Stimulated activated CD4-positive, alpha-beta T cell treated with anti-CD3 and anti-CD28 coated beads, TNF-alpha, amount 100 ng/mL, for 48 hours (primary cell): ENCODE results near the gene MYOD1.

ENCODE experiments used
- DNase-seq, 3 donors: peaks; one replicate each; pipeline ENCODE4 v3.0.0-alpha.2; 2020; ENCODE audit warnings: low read depth in 3 of 3

The MYOD1 gene

DNA sequence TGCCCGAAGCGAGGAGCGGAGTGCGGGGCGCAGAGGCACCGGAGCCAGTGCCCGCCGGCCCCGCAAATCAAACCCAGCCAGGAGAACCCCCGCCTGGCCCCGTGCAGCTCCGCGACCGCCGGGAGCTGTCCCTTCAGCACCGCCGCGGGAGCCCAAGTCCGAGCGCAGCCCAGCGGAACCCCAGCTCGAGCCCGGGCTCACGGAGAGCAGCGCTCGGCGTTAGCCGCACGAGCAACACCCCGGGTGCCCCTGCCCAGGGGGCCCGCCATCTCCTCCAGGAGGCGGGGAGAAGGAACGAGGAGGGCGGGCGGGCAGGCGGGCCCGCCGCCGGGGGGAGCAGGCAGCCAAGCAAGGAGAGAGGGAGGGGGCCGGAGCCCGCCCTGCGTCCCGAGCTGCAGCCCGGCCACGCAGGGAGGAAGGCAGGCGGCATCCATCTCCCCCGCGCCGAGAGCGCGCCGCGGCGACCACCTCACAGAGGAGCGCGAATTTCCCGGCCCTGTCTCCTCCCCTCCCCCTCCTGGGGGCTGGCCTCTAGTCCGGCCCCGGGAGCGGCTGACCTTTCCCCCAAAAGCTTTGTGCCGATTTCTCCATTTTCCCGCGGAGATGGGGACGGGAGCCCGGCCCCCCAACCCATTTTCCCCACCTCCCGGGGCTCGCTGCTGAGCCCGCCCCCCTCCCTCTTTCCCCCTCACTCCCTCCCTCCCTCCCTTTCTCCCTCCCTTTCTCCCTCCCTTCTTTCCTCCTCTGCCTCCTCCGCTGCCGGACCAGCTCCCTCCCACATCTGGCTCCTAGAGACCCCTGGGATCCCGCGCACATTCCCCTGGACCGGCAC, 15.8 kb downstream of the MYOD1 start:
- DNase-seq: peak in 2 of 3 donors; percentile 20 to 23

DNA sequence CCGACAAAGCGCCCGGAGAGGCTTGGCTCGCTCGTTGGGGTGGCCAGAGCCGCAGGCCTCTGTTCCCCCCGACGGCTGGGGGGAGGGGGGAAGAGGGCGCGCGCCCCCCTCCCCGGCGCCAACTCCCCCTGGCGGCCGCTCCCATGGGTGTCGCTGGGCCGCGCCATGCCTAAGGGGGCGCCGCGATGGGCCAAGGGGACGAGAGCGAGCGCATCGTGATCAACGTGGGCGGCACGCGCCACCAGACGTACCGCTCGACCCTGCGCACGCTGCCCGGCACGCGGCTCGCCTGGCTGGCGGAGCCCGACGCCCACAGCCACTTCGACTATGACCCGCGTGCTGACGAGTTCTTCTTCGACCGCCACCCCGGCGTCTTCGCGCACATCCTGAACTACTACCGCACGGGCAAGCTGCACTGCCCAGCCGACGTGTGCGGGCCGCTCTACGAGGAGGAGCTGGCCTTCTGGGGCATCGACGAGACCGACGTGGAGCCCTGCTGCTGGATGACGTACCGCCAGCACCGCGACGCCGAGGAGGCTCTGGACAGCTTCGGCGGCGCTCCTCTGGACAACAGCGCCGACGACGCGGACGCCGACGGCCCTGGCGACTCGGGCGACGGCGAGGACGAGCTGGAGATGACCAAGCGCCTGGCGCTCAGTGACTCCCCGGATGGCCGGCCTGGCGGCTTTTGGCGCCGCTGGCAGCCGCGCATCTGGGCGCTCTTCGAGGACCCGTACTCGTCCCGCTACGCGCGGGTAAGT, 16.6 kb downstream of the MYOD1 start:
- DNase-seq: no peak

GRCh38 chr11:17736579-17736893, 17.2 kb downstream of the MYOD1 start:
- DNase-seq: no peak

GRCh38 chr11:17736930-17737817, 17.8 kb downstream of the MYOD1 start:
- DNase-seq: no peak

GRCh38 chr11:17738151-17738973, 19.0 kb downstream of the MYOD1 start:
- DNase-seq: no peak

- DNase-seq: no peak
Observed at GRCh38 chr11:17739945-17740338, 20.6 kb downstream of the MYOD1 start.

GRCh38 chr11:17740649-17741235, 21.4 kb downstream of the MYOD1 start:
- DNase-seq: no peak

GRCh38 chr11:17741487-17741886, 22.1 kb downstream of the MYOD1 start:
- no peak for DNase-seq

DNA sequence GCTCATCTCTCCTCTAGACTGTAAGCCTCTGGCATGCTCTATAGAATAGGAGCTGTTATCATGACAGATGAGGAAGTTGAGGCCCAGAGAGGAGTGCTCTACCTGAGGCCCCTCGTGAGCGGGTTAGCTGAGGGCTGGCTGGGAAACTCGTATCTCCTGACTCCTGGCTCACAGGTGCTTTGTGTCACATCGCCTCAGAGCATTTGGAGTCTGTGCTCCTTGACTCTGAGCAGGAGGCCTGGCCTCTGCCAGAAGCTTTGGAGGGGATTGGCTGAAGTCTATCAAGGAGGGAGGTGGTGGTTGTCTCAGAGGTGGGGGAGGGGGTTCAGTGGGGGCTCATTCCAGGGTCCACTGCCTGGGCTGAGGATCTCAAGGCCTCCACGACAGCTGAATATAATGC, 22.6 kb downstream of the MYOD1 start:
- no peak for DNase-seq

DNA sequence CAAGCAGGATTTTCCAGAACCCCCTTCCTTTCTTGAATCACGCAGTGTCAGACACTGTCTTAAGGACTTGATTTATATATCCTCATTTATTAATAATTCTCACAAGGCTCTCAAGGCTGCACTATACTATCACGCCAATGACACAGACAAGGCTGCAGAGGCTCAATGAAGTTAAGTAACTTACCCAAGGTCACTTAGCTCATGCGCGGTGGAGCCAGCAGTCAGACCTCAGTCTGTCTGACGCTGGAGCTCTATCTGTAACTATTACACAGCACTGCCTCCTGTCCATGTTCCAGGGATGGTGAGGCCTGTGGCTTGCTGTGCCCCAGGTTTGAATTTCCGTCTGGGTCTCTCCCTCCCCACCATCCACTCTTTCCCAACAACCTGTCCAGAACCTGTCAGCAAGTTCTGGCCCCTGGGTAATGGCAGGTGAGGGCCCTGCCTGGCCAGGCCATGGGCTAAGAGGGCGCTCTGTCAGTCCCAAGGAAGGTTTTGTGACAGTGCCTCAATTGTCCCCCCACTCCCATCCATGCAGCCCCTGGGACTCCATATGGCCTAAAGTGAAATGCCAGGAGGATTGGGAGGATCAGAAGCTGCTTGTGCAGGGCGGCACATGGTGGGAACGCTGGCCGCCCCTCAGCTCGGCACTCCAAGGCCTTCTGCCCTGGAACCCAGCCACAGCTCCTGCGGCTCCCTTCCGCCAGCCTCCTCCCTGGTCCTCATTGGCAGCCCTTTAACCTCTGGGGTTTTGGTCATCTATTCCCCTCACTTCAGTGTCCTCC, 23.8 kb downstream of the MYOD1 start:
- no peak for DNase-seq

DNA sequence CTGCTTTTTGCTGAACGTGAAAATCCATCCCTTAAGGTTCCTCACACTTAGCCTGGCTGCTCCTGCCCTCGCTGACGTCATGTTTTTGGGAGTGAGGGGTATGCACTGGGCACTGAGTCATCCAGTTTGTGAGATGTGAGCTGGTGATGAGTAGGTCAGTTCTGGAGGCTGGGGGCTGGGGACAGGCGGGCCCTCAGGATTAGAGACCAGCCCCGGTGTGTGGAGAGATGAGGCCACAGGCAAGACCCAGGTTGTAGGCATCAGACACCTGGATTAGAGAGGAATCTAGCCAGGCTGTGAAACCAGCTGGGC, 24.4 kb downstream of the MYOD1 start:
- no peak for DNase-seq

- no peak for DNase-seq
Observed at GRCh38 chr11:17744151-17744940, 25.0 kb downstream of the MYOD1 start.

DNA sequence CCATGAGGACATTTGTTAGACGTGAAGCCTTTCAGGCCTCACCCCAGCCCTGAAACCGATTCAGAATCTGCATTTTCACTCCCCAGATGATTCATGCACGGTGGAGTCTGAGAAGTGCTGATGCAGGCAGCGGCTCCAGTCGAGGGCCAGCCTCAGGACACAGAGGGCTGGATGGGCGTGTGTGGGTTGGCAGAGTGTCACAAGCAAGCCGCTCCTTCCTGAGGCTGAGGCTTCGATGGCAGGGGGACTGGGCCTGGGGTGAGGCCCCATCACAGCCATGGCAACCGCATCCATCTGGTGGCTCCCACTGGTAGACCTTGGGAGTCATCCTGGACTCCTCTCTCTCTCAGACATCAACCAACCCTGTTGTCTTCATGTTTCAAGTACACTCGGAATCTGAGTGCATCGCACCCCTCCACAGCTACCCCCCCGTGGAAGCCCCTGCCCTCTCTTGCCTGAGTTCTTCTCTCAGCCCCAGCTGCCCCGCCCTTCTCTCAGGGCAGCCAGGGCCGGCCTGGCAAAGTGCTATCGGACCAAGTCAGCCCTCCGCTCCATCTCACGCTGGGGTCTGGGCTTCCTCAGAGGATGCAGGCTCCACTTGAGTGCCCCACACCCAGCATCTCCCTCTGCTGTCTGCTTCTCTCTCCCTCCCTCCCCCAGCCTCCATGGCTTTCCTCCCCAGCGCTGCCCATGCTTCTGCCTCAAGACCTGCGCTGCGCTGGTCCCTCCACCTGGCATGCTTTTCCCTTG, 25.8 kb downstream of the MYOD1 start:
- DNase-seq: no peak

DNA sequence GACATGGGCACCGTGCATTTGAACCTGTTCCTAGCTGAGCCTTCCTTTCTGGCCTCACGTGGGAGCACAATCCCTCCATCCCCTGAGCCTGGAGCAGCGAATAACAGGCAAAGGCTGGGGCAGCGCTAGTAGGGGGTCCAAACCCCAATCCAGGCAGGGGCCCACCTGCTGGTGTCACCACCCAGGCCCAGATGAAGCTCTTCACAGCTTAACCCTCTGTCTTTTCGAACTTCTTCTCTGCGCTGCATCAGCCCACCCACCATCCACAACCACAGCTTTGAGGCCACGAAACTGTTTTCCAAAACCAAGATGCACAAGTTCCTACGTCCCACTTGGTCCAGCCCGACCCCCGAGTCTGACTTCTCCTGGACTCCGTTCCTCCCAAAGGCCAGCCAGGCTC, 26.7 kb downstream of the MYOD1 start:
- no peak for DNase-seq

- DNase-seq: no peak
Observed at GRCh38 chr11:17747131-17747955, 28.0 kb downstream of the MYOD1 start.

- DNase-seq: no peak
Observed at GRCh38 chr11:17748044-17748443, 28.7 kb downstream of the MYOD1 start.

DNA sequence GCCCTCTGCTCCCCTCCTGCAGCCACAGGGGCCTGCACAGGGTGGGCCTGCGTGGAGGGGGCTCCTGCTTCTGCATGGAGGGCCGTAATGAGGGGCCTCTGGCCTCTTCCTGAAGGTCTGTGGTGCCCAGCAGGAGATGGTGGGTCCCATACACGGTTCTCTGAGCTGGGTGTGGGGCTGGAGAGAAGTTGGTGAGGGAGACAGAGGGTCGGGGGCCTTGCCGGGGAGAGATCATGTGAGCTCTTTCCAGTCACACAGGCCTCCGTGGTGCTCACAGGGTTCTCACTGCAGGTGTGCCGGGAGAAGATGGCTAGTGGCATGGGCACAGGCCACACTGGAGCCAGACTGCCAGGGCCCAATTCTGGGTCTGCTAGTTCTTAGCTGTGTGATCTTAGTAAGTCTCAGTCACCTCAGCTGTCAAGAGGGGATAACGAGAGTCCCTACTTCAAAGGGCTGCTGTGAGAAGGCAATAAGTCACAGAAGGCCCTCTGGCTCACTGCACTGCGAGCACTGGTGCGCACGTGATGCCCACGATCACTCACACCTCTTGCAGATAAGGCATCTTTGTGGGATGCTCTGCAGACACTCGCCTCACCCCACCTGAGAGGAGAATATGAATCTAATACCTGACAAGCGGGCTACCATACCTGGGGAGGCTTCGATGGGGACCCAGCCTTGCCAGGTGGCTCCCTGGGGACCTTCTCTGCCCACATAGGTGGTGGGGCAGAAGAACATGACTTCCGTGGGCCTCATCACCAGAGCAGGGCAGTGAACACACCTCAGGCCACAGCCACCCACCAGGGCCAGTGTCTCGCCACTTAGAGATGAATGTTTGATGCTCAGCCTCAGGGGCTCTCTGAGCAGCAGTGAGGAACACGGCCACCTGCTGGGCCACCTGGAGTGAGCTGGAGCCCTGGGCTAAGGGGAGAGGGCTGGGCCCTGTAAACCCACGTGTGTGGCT, 29.7 kb downstream of the MYOD1 start:
- DNase-seq: no peak
